Endothelial cell of umbilical vein (primary cell): Measurements from ENCODE around the gene DAB2IP. TPM values are rescaled to one million over a fixed set of nuclear protein-coding genes. Genes with fewer than 3 reads are reported as not detected.

Source experiments
- BruUV-seq: library from RNA; stranded (reverse); fragments of 400-500 nt; replicated peaks from 2 replicates; lab custom pipeline; 2021; lab: Mats Ljungman, UMichigan
- CTCF ChIA-PET: fragments of 300-600, 350-600 bp; sonication (Branson Sonifier 250); formaldehyde crosslinking; loops from one replicate; lab custom pipeline; 2021; ENCODE audit warnings: antibody characterized with exemption, inconsistent platforms; lab: Charles Lee
- POLR2A ChIA-PET: fragments of 300-600, 350-600 bp; sonication (Branson Sonifier 250); formaldehyde crosslinking; loops from one replicate; lab custom pipeline; 2021; ENCODE audit warnings: antibody characterized with exemption, inconsistent platforms; lab: Charles Lee
- DNase-seq: peaks from one replicate; pipeline ENCODE4 v3.0.0-alpha.2; 2011; ENCODE audit warnings: low read depth, low spot score
- FAIRE-seq: peaks from 2 replicates; lab custom pipeline; 2011; peaks lifted over from hg19 to GRCh38; lab: Jason Lieb, UNC
- H2AFZ ChIP-seq: 2 replicates; pipeline ENCODE4 v1.6.0; 2012; ENCODE audit warnings: low read depth, low read length, control low read depth, inconsistent platforms
- H3K27ac ChIP-seq: 2 replicates; pipeline ENCODE4 v1.5.1; 2011; ENCODE audit warnings: low read depth, mild to moderate bottlenecking, control low read depth, low read length, moderate library complexity; ENCODE audit not compliant: insufficient read depth
- H3K27me3 ChIP-seq, 2 experiments: 2 replicates each; pipeline versions ENCODE4 v1.6.0 to v1.6.1; 2011; ENCODE audit warnings: low read length in 2 of 2, mixed read lengths in 1 of 2; ENCODE audit not compliant: control insufficient read depth in 2 of 2, insufficient read depth in 2 of 2
- H3K36me3 ChIP-seq, 2 experiments: 2 replicates in 1 of 2; 3 replicates in 1 of 2; pipeline ENCODE4 v1.5.1; 2011; ENCODE audit warnings: low read length in 2 of 2, mild to moderate bottlenecking in 1 of 2, moderate library complexity in 1 of 2; ENCODE audit not compliant: control insufficient read depth in 2 of 2, insufficient read depth in 2 of 2; ENCODE audit errors: extremely low read depth in 1 of 2
- H3K4me1 ChIP-seq: 3 replicates; pipeline ENCODE4 v1.5.1; 2011; ENCODE audit warnings: mild to moderate bottlenecking, low read length; ENCODE audit not compliant: control insufficient read depth, insufficient read depth; ENCODE audit errors: extremely low read depth
- H3K4me2 ChIP-seq: 2 replicates; pipeline ENCODE4 v1.6.1; 2011; ENCODE audit warnings: low read length, control low read depth, mixed read lengths; ENCODE audit not compliant: insufficient read depth
- H3K4me3 ChIP-seq, 3 experiments: fragments of 200-600 bp in 1 of 3; sonication (generic), shearing (Covaris generic) in 1 of 3; replicated peaks in 1 of 3; 2 replicates each; pipeline ENCODE4 v1.5.1; 2011 to 2016; ENCODE audit warnings: control low read depth in 3 of 3, low read length in 3 of 3, mild to moderate bottlenecking in 2 of 3, inconsistent platforms in 1 of 3, low read depth in 1 of 3, moderate library complexity in 1 of 3; ENCODE audit not compliant: insufficient read depth in 1 of 3
- H3K79me2 ChIP-seq: 2 replicates; pipeline ENCODE4 v1.6.0; 2012; ENCODE audit warnings: low read length, inconsistent platforms; ENCODE audit not compliant: control insufficient read depth, insufficient read depth
- H3K9ac ChIP-seq: replicated peaks from 2 replicates; pipeline ENCODE3; 2011; ENCODE audit warnings: low read length, control low read depth; ENCODE audit not compliant: insufficient read depth; ENCODE audit errors: extremely low read depth
- H3K9me1 ChIP-seq: replicated peaks from 3 replicates; pipeline ENCODE4 v1.6.0; 2011; ENCODE audit warnings: mild to moderate bottlenecking, low read length; ENCODE audit not compliant: control insufficient read depth, insufficient read depth; ENCODE audit errors: extremely low read depth
- H3K9me3 ChIP-seq: replicated peaks from 2 replicates; pipeline ENCODE4 v1.5.1; 2012; ENCODE audit warnings: low read length, inconsistent platforms; ENCODE audit not compliant: control insufficient read depth, insufficient read depth
- H4K20me1 ChIP-seq: replicated peaks from 2 replicates; pipeline ENCODE3; 2011; ENCODE audit warnings: mild to moderate bottlenecking, low read length; ENCODE audit not compliant: control insufficient read depth, insufficient read depth; ENCODE audit errors: extremely low read depth
- EZH2 ChIP-seq: IDR thresholded peaks from 2 replicates; pipeline ENCODE4 v1.6.1; 2012; ENCODE audit warnings: borderline replicate concordance, low read depth, mild to moderate bottlenecking, moderate library complexity, low read length, inconsistent platforms; ENCODE audit not compliant: severe bottlenecking
- FOS ChIP-seq: IDR thresholded peaks from 2 replicates; pipeline ENCODE4 v1.6.1; 2011; ENCODE audit warnings: mild to moderate bottlenecking, low read length, moderate library complexity, borderline replicate concordance; ENCODE audit not compliant: insufficient read depth
- GATA2 ChIP-seq: IDR thresholded peaks from 2 replicates; pipeline ENCODE4 v1.7.0; 2011; ENCODE audit warnings: low read depth, mild to moderate bottlenecking, moderate library complexity, mixed read lengths, low read length; ENCODE audit not compliant: insufficient read length, insufficient read depth
- JUN ChIP-seq: IDR thresholded peaks from 2 replicates; pipeline ENCODE4 v1.6.1; 2011; ENCODE audit warnings: borderline replicate concordance, low read depth; ENCODE audit not compliant: insufficient read length, insufficient read depth
- MAX ChIP-seq: IDR thresholded peaks from 2 replicates; pipeline ENCODE4 v1.6.1; 2011; ENCODE audit not compliant: insufficient read depth, insufficient read length
- MYC ChIP-seq: IDR thresholded peaks from one replicate; pipeline ENCODE4 v1.6.1; 2011; ENCODE audit warnings: mild to moderate bottlenecking, low read depth, low read length
- POLR2A ChIP-seq: IDR thresholded peaks from 2 replicates; pipeline ENCODE4 v1.6.1; 2012; ENCODE audit warnings: low read depth, mild to moderate bottlenecking, control low read depth, low read length
- POLR2AphosphoS5 ChIP-seq: IDR thresholded peaks from 2 replicates; pipeline ENCODE4 v1.6.1; 2012; ENCODE audit warnings: low read depth, mild to moderate bottlenecking, control low read depth, low read length, moderate library complexity; ENCODE audit not compliant: insufficient read depth
- dilution Hi-C: fragments of 300-500 bp; cut with MboI; formaldehyde crosslinking; loops from one replicate; pipeline ENCODE4 v1.15.0; 2019; ENCODE audit warnings: low sequenced_read_pairs; ENCODE audit not compliant: extremely low pct_ligation_motif_present
- intact Hi-C: fragments of 100-400 bp; cut with micrococcal nuclease; formaldehyde crosslinking; loops from one replicate; pipeline ENCODE4 v1.10.0; 2022
- polyA plus RNA-seq, 4 experiments: library from polyadenylated mRNA; depleted of rRNA in 3 of 4; stranded (reverse) in 3 of 4; unstranded in 1 of 4; fragments of >200 nt; gene quantifications; 2 replicates each; pipeline versions ENCODE4 v1.2.1 to v1.2.3, GENCODE V29; 2011 to 2012; ENCODE audit warnings: missing spikeins in 1 of 4
- total RNA-seq: library from RNA; stranded (reverse); gene quantifications from 2 replicates; pipeline ENCODE4 v1.2.3, GENCODE V29; 2021
- TF ChIP-seq, protein P1 (sequence below), 2 donors: IDR thresholded peaks; 1 replicate in 1 of 2; 2 replicates in 1 of 2; pipeline ENCODE4 v1.5.1; 2011; ENCODE audit warnings: low read length in 2 of 2, mild to moderate bottlenecking in 2 of 2, moderate library complexity in 2 of 2, control low read depth in 1 of 2, inconsistent platforms in 1 of 2, low read depth in 1 of 2; ENCODE audit not compliant: insufficient read depth in 1 of 2; ENCODE audit errors: extremely low read depth in 1 of 2

DAB2IP gene
- total and polyA plus RNA-seq, 2 donors (not counting 3 experiments of a cell fraction or from before 2014, with no cell fraction given) = 29.2 to 53.6 TPM

GRCh38 chr9:121759996-121760395, 108.6 kb downstream of the DAB2IP start:
- Histone ChIP-seq H3K79me2 (peaks cover 4% of the 10 kb centered on the region), H3K27me3 (no peaks in the 10 kb centered on the region), H3K4me1 (peaks cover 6% of the 10 kb centered on the region), H3K36me3 (peaks cover 4 to 32% of the 10 kb centered on the region in 2 experiments), H3K9me3 (no peaks in the 10 kb centered on the region), H3K4me3 (no peak overlapping the region), H3K4me2 (no peak overlapping the region), H3K27ac (no peak overlapping the region), H4K20me1 (no peaks in the 10 kb centered on the region), H2AFZ (no peak overlapping the region), H3K9ac (no peak overlapping the region), H3K9me1 (no peaks in the 10 kb centered on the region)
- DNase-seq (no peak), FAIRE-seq (no peak)
- intact Hi-C loops = no loop called here
- BruUV-seq = TSS peak; percentile 79
- ChIA-PET POLR2A (no interaction called here), CTCF (no interaction called here)
- dilution Hi-C loops = no loop called here
- no peak for TF ChIP-seq MYC
- TF ChIP-seq POLR2A = no peak
- no peak for TF ChIP-seq GATA2
- no peak for TF ChIP-seq FOS
- no peak for TF ChIP-seq POLR2AphosphoS5
- TF ChIP-seq EZH2 = no peak
- TF ChIP-seq JUN = no peak
- TF ChIP-seq MAX = no peak
- TF ChIP-seq, protein P1, sequence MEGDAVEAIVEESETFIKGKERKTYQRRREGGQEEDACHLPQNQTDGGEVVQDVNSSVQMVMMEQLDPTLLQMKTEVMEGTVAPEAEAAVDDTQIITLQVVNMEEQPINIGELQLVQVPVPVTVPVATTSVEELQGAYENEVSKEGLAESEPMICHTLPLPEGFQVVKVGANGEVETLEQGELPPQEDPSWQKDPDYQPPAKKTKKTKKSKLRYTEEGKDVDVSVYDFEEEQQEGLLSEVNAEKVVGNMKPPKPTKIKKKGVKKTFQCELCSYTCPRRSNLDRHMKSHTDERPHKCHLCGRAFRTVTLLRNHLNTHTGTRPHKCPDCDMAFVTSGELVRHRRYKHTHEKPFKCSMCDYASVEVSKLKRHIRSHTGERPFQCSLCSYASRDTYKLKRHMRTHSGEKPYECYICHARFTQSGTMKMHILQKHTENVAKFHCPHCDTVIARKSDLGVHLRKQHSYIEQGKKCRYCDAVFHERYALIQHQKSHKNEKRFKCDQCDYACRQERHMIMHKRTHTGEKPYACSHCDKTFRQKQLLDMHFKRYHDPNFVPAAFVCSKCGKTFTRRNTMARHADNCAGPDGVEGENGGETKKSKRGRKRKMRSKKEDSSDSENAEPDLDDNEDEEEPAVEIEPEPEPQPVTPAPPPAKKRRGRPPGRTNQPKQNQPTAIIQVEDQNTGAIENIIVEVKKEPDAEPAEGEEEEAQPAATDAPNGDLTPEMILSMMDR (IDR thresholded peaks at IDR 0.05; ENCODE audit: extremely low read depth in 1 of 2, insufficient read depth in 1 of 2, low read depth in 1 of 2, low read length in 2 of 2) = no peak
